Measurements from ENCODE around the gene ODAPH.

The ODAPH gene

GRCh38 chr4:75552452-75552851 lies 3.4 kb upstream of the ODAPH start:
- no peaks in the 10 kb centered on the region for H4K20me1 ChIP-seq (ENCODE audit: insufficient read depth, low read length)
- H3K4me1 ChIP-seq (ENCODE audit: insufficient read depth, low read length) = no peaks in the 10 kb centered on the region
- no peaks in the 10 kb centered on the region for H3K36me3 ChIP-seq (ENCODE audit: insufficient read depth, low read length)
- H3K9ac ChIP-seq (ENCODE audit: low read depth, low read length) = no peak overlapping the region
- H3K4me2 ChIP-seq (ENCODE audit: insufficient read depth, low read length) = no peak overlapping the region
- DNase-seq (no peak), ATAC-seq (ENCODE audit: insufficient read depth, low read depth) (no peak)
- H3K4me3 ChIP-seq (ENCODE audit: low read depth in 1 of 2, low read length in 2 of 2) = no peak overlapping the region
- no peaks in the 10 kb centered on the region for H3K9me3 ChIP-seq (ENCODE audit: insufficient read depth, low read length, severe bottlenecking)
- H3K79me2 ChIP-seq (ENCODE audit: insufficient read depth, low read length) = no peaks in the 10 kb centered on the region
- no peak overlapping the region for H2AFZ ChIP-seq (ENCODE audit: low read depth, low read length)
- H3K27me3 ChIP-seq (ENCODE audit: insufficient read depth, low read length, poor library complexity) = no peaks in the 10 kb centered on the region
- H3K27ac ChIP-seq (ENCODE audit: low read length) = no peak overlapping the region
- TF ChIP-seq CTCF (IDR thresholded peaks at IDR 0.05; ENCODE audit: borderline replicate concordance, extremely low read depth, low read length, poor library complexity, severe bottlenecking) (no peak), EZH2 (IDR thresholded peaks at IDR 0.05; ENCODE audit: borderline replicate concordance, low read depth, low read length, severe bottlenecking) (no peak)

DNA sequence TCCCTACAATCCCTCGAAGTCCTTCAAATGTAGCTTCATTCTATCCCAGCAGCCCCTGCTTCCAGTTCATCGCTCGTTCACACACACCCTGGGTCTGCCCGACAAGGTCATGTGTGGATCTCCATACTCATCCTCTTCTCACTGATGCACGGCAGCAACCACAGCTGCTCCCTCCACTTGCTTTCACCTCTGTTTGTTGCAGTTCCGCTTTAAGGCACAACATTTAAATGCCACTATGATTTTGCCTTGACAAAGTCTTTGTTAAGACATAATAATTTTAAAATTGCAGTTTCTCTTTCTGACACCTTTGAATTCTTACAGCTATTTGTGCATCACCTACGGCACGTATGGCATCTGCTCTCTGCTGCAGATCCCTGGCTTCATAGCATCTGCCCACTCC lies 1.8 kb downstream of the ODAPH start:
- H2AFZ ChIP-seq (ENCODE audit: low read depth, low read length) = no peak overlapping the region

DNA sequence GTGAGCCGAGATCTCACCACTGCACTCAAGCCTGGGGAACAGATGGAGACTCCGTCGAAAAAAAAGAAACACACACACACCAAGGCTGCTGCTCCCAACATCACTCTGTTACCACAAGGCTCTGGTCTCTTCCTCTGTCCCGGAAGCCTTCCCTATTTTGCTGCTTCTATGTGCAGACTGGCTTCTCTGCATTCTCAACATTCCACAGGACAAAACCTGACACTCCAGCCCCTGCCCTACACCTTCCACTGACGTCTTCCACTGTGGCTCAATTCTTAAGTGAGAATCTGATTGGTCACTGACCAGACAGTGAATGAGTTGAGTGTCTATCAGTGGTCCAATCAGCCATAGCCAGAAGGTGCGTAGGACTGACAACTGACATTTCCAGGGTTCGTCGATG lies 5.9 kb downstream of the ODAPH start:
- Histone ChIP-seq H3K4me1 (ENCODE audit: insufficient read depth, low read length) (no peaks in the 10 kb centered on the region), H3K9me3 (ENCODE audit: insufficient read depth, low read length, severe bottlenecking) (no peaks in the 10 kb centered on the region), H3K79me2 (ENCODE audit: insufficient read depth, low read length) (no peaks in the 10 kb centered on the region), H2AFZ (ENCODE audit: low read depth, low read length) (no peak overlapping the region), H3K27ac (ENCODE audit: low read length) (no peak overlapping the region), H3K9ac (ENCODE audit: low read depth, low read length) (no peak overlapping the region), H3K36me3 (ENCODE audit: insufficient read depth, low read length) (no peaks in the 10 kb centered on the region), H3K4me3 (ENCODE audit: low read depth in 1 of 2, low read length in 2 of 2) (no peak overlapping the region), H4K20me1 (ENCODE audit: insufficient read depth, low read length) (no peaks in the 10 kb centered on the region), H3K4me2 (ENCODE audit: insufficient read depth, low read length) (no peak overlapping the region), H3K27me3 (ENCODE audit: insufficient read depth, low read length, poor library complexity) (no peaks in the 10 kb centered on the region)
- no peak for TF ChIP-seq CTCF (IDR thresholded peaks at IDR 0.05; ENCODE audit: borderline replicate concordance, extremely low read depth, low read length, poor library complexity, severe bottlenecking)
- no peak for DNase-seq
- ATAC-seq (ENCODE audit: insufficient read depth, low read depth) = no peak

More for the DNA sequence above, 1.8 kb downstream of the ODAPH start:
- H3K4me1 ChIP-seq (ENCODE audit: insufficient read depth, low read length) = no peaks in the 10 kb centered on the region
- no peak overlapping the region for H3K27ac ChIP-seq (ENCODE audit: low read length)
- DNase-seq = no peak
- no peak for ATAC-seq (ENCODE audit: insufficient read depth, low read depth)
- H3K27me3 ChIP-seq (ENCODE audit: insufficient read depth, low read length, poor library complexity) = no peaks in the 10 kb centered on the region
- no peak overlapping the region for H3K9ac ChIP-seq (ENCODE audit: low read depth, low read length)
- TF ChIP-seq EZH2 (IDR thresholded peaks at IDR 0.05; ENCODE audit: borderline replicate concordance, low read depth, low read length, severe bottlenecking) (no peak), CTCF (IDR thresholded peaks at IDR 0.05; ENCODE audit: borderline replicate concordance, extremely low read depth, low read length, poor library complexity, severe bottlenecking) (no peak)
- no peak overlapping the region for H3K4me3 ChIP-seq (ENCODE audit: low read depth in 1 of 2, low read length in 2 of 2)
- no peaks in the 10 kb centered on the region for H4K20me1 ChIP-seq (ENCODE audit: insufficient read depth, low read length)
- H3K79me2 ChIP-seq (ENCODE audit: insufficient read depth, low read length) = no peaks in the 10 kb centered on the region
- H3K36me3 ChIP-seq (ENCODE audit: insufficient read depth, low read length) = no peaks in the 10 kb centered on the region
- H3K4me2 ChIP-seq (ENCODE audit: insufficient read depth, low read length) = no peak overlapping the region
- H3K9me3 ChIP-seq (ENCODE audit: insufficient read depth, low read length, severe bottlenecking) = no peaks in the 10 kb centered on the region

DNA sequence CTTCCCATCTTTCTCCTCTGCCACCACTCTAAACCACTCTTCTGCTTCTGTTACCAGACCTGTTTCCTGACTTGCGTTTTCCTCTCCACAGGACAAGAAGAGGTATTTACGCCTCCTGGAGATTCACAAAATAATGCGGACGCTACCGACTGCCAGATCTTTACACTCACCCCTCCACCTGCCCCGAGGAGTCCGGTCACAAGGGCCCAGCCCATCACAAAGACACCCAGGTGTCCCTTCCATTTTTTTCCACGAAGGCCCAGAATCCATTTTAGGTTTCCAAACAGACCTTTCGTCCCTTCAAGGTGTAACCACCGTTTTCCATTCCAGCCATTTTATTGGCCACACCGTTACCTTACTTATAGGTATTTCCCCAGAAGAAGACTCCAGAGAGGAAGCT lies 8.2 kb downstream of the ODAPH start:
- Histone ChIP-seq H3K27me3 (ENCODE audit: insufficient read depth, low read length, poor library complexity) (no peaks in the 10 kb centered on the region), H4K20me1 (ENCODE audit: insufficient read depth, low read length) (no peaks in the 10 kb centered on the region), H3K4me2 (ENCODE audit: insufficient read depth, low read length) (no peak overlapping the region)

More for the DNA sequence above, 8.2 kb downstream of the ODAPH start:
- H3K9ac ChIP-seq (ENCODE audit: low read depth, low read length) = no peak overlapping the region
- DNase-seq (no peak), ATAC-seq (ENCODE audit: insufficient read depth, low read depth) (no peak)
- no peaks in the 10 kb centered on the region for H3K36me3 ChIP-seq (ENCODE audit: insufficient read depth, low read length)
- H3K4me3 ChIP-seq (ENCODE audit: low read depth in 1 of 2, low read length in 2 of 2) = no peak overlapping the region
- no peak for TF ChIP-seq CTCF (IDR thresholded peaks at IDR 0.05; ENCODE audit: borderline replicate concordance, extremely low read depth, low read length, poor library complexity, severe bottlenecking)
- no peak for TF ChIP-seq EZH2 (IDR thresholded peaks at IDR 0.05; ENCODE audit: borderline replicate concordance, low read depth, low read length, severe bottlenecking)
- H3K9me3 ChIP-seq (ENCODE audit: insufficient read depth, low read length, severe bottlenecking) = no peaks in the 10 kb centered on the region
- H3K79me2 ChIP-seq (ENCODE audit: insufficient read depth, low read length) = no peaks in the 10 kb centered on the region
- H3K27ac ChIP-seq (ENCODE audit: low read length) = no peak overlapping the region
- H3K4me1 ChIP-seq (ENCODE audit: insufficient read depth, low read length) = no peaks in the 10 kb centered on the region
- H2AFZ ChIP-seq (ENCODE audit: low read depth, low read length) = no peak overlapping the region

All from DND-41 (cell line).